Stromal cell of bone marrow (primary cell): Measurements from ENCODE around the gene OPCML.

Source experiments
- DNase-seq: peaks from one replicate; pipeline ENCODE4 v3.0.0-alpha.2; 2012; ENCODE audit warnings: low read depth

Gene OPCML

GRCh38 chr11:133541021-133541719 is 8.9 kb upstream of the OPCML start:
- DNase-seq: no peak

GRCh38 chr11:133536198-133536597 is 3.9 kb upstream of the OPCML start:
- DNase-seq: no peak

GRCh38 chr11:133533205-133533604 is 904 bp upstream of the OPCML start:
- DNase-seq: no peak

GRCh38 chr11:133531458-133531857 is 843 bp downstream of the OPCML start:
- DNase-seq: no peak

DNA sequence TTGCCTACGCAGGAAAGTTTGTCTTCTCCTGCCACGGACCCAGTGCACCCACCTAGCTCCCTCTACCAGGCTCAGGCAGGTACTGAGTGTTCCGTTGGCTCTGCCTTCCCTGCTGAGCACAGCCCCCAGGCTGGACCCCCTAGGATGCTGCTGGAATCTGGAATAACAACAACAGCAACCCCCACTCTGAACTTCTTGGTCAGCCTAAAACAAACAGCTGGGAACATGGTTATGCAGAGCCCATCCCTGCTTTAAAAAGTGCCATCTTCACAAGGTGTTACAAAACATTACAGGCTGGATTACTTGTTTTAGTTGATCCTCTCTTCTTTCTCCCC is 1.8 kb downstream of the OPCML start:
- no peak for DNase-seq

GRCh38 chr11:133529807-133530500 is 2.3 kb downstream of the OPCML start:
- no peak for DNase-seq

GRCh38 chr11:133526790-133527189 is 5.5 kb downstream of the OPCML start:
- no peak for DNase-seq

GRCh38 chr11:133525976-133526375 is 6.3 kb downstream of the OPCML start:
- no peak for DNase-seq

- DNase-seq: no peak
Observed at GRCh38 chr11:133524488-133524887, 7.8 kb downstream of the OPCML start.

GRCh38 chr11:133522344-133522743 is 10.0 kb downstream of the OPCML start:
- no peak for DNase-seq

DNA sequence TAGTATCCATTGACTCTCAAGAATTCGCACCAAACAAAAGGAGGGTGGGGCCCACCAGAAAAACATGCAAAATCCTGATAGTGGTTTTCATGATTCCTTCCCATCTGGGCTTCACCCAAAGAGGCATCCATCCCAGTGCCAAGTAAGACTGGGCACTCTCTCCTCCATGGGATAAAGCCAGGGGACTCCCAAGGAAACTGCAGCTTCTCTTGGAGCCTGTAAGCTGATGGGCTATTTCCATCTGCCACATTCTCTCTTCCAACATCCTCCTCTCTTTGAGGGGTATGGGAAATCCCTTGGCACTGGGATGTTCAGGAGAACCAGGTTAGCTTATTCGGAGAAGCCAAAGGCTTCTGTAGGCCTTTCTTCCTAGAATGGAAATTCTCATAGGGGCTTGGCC is 10.8 kb downstream of the OPCML start:
- no peak for DNase-seq

GRCh38 chr11:133520707-133521106 is 11.6 kb downstream of the OPCML start:
- no peak for DNase-seq

DNA sequence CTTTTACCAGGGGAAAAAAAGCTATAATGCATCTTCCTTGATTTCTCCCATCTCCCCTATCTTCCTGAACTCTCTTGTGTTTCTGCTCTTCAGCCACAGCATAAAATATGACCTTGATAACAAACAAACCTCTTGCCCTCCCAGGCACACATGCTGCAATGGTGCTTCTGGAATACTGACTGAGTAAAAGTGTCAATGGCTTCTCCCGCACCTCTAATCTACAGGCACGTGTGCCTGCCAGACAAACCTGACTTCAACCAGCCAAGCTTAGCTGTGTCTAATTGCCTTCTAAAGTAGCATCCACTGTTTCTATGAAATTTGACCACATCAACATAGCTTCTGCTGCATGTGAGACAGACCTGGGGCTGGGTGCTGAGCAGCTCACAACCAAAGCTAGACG is 12.7 kb downstream of the OPCML start:
- DNase-seq: no peak

DNA sequence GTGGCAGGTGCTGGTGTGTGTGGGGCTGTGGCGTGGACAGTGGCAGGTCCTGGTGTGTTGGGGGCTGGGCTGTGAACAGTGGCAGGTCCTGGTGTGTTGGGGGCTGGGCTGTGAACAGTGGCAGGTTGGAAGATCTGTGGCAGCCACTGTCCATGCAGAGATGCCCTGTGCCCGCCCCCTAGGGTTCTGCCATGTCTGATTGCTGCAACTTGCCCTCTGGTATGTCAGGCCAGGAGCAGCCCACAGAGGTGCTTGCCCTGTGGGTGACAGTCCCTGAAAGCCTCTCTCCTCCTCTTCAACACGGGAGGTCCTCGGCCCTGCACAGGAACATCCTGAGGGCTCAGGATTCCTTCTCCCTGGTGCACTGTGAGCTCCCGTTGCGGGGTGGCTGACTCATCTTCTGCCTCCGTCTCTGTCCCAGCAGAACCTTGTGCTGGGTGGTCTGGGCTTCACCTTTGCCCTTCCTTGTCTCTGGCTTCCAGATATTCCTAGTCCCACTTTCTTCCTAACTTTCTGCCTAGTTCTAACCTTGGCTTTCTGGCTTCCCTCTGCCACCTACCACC is 13.5 kb downstream of the OPCML start:
- DNase-seq: no peak

DNA sequence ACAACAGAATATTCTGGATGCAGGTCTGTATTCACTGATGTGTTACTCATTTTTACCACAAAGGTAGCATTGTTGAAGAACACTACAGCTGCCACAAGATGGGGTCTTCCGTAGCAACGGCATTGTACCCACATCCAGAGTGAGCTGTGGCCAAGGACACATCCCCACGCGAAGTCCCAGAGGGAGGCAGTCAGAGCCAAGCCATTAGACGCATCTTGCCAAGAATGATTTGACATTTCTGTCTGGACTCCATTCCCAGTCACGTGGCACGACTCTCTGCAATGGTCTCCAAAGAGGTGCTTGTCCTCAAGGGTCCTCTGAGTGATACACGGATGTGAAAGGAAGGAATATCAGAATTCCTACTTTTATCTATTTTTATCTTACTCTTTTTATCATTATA is 15.5 kb downstream of the OPCML start:
- DNase-seq: no peak

DNA sequence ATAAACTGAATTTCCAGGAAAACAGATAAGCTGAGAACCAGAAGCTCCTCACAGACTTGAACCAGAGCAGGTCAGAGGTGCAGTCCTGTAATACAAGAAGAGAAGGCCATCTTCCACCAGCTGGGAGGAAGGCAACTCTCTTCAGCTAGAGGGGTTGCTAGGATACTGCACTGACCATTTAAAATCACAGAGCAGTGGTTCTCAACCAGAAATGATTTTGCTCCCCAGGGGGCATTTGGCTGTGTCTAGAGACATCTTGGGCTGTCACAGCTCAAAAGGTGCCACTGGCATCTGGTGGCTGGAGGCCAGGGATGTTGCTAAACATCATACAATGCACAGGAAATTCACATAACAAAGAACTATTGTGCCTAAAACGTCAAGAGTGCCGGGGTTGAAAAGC is 17.2 kb downstream of the OPCML start:
- DNase-seq: no peak

GRCh38 chr11:133509924-133510697 is 22.2 kb downstream of the OPCML start:
- DNase-seq: no peak

- DNase-seq: no peak
Observed at GRCh38 chr11:133508468-133508867, 23.8 kb downstream of the OPCML start.

DNA sequence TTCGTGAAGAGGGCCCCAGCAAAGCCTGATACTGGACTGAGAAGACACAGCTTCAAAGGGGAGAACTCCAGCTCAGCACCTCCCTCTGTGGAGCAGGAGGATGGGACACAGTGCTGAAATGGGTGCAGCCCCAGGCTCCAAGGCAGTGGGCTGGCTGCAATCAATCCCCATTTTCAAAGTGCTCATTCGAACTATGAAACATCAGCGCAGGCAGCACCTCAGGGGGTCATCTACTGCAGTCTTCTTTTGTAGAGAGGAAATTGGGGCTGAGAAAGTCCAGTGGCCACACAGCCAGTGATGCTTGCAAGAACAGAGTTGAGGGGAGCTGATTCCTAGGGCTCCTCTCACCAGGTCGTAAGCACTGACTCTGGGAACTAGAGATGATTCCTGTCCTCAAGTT is 25.1 kb downstream of the OPCML start:
- no peak for DNase-seq

GRCh38 chr11:133506551-133507094 is 25.7 kb downstream of the OPCML start:
- no peak for DNase-seq

DNA sequence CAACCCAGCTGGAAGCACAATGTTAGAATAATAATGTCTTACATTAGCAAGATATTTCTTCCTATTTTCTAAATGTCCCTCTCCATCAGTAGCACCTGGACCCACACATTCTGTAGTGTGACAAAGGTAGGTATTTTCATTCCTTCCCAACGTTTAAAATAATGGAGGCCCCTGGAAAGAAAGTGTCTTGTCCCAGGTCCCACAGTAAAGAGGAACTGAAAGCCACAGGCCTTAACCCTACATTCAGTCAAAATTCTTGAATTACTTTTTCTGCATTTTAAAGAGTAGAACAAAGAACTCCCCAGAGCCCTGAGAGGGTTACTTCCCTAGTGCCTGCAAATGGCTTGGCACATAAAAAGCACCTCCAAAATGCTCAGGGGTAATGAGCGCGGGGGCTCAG is 26.3 kb downstream of the OPCML start:
- no peak for DNase-seq

DNA sequence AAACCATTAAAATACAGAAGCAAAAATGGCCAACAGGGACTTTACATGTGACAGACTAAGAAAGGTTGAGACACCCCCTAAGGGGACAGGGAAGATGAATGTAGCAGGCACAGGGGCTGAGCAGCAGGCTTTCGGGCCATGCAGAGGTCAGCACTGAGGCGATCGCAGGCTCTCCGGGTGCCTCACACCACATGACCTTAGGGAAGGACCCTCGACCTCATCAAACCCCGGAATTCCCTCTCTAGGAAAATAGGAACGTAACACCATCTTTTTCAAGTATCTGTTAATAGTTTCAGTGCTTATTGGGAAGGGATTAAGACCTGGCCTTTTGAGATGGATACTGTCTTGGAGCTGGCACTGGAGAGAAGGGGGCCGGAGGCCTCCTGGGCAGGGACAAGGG is 27.4 kb downstream of the OPCML start:
- no peak for DNase-seq

DNA sequence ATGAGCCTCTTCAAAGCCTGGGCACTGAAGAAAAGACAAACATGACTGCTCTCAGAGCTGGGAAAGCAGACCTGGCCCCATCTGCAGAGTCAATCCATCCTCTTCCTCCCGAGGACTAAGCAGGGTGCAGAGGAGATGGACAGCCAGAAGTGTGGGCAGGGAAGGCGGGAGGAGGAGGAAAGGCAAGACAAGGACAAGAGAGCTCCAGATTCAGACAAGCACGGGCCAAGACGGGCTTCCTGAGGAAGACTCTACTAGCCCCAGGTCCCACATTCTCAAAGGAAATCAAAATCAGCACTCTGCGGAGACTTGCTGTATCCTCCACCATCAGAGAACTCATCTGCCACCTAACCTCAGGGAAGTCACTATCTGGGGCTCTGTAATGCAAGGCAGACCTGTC is 28.5 kb downstream of the OPCML start:
- no peak for DNase-seq
